ENCODE data around the gene FAM193B.

- no peak for TF ChIP-seq CTCF (IDR thresholded peaks at IDR 0.05)
- TF ChIP-seq POLR2AphosphoS5 (IDR thresholded peaks at IDR 0.05) = no peak
- no peak for TF ChIP-seq EP300 (IDR thresholded peaks at IDR 0.05)
- no peak for TF ChIP-seq POLR2A (IDR thresholded peaks at IDR 0.05)
Observed at GRCh38 chr5:177507165-177507564, 47.2 kb downstream of the FAM193B start.

Data from sigmoid colon (tissue), 4 donors.